GM23338 (cell line): ENCODE results near the gene UGDH. TPM values are rescaled to one million over a fixed set of nuclear protein-coding genes. Genes with fewer than 3 reads are reported as not detected.
"Not testable (repeated sequence)": the region's sequence is repeated elsewhere in the genome, so short reads cannot be mapped to it uniquely, and the experiment has no call there.

Experiments used
- ATAC-seq: fragments of 200-7000 bp; cut with Tn5 transposase; 3 replicates; pipeline ENCODE4 v1.9.1; 2020
- DNase-seq: peaks from one replicate; pipeline ENCODE4 v3.0.0-alpha.2; 2015; ENCODE audit warnings: low spot score
- H2AFZ ChIP-seq: fragments of 200-600 bp; sonication (generic); 2 replicates; pipeline ENCODE4 v1.8.0; 2016; ENCODE audit warnings: antibody characterized with exemption, mild to moderate bottlenecking, moderate library complexity
- H3F3A ChIP-seq: fragments of 200-600 bp; sonication (generic); replicated peaks from 2 replicates; pipeline ENCODE4 v1.8.0; 2017; ENCODE audit warnings: antibody characterized with exemption, mixed run types, low read depth
- H3K27ac ChIP-seq: fragments of 200-600 bp; sonication (generic); 2 replicates; pipeline ENCODE4 v1.6.1; 2016; ENCODE audit warnings: low read depth
- H3K27me3 ChIP-seq: fragments of 200-600 bp; sonication (generic); 2 replicates; pipeline ENCODE4 v1.8.0; 2016; ENCODE audit warnings: mild to moderate bottlenecking, mixed run types, moderate library complexity; ENCODE audit not compliant: insufficient read depth
- H3K36me3 ChIP-seq: fragments of 200-600 bp; sonication (generic); 2 replicates; pipeline ENCODE4 v1.8.0; 2016; ENCODE audit warnings: mild to moderate bottlenecking; ENCODE audit not compliant: insufficient read depth
- H3K4me1 ChIP-seq: fragments of 200-600 bp; sonication (generic); 2 replicates; pipeline ENCODE4 v1.8.0; 2016; ENCODE audit warnings: mild to moderate bottlenecking, moderate library complexity; ENCODE audit not compliant: insufficient read depth
- H3K4me2 ChIP-seq: fragments of 200-600 bp; sonication (generic); 2 replicates; pipeline ENCODE4 v1.7.1; 2017; ENCODE audit warnings: mixed run types
- H3K4me3 ChIP-seq: fragments of 200-600 bp; sonication (generic); 2 replicates; pipeline ENCODE4 v1.6.1; 2016; ENCODE audit warnings: mixed run types
- H3K79me2 ChIP-seq: fragments of 200-600 bp; sonication (generic); replicated peaks from 2 replicates; pipeline ENCODE4 v1.8.0; 2017; ENCODE audit warnings: mild to moderate bottlenecking; ENCODE audit not compliant: insufficient read depth
- H3K9me2 ChIP-seq: fragments of 200-600 bp; sonication (generic); 2 replicates; pipeline ENCODE4 v1.8.0; 2017; ENCODE audit not compliant: insufficient read depth
- H4K20me1 ChIP-seq: fragments of 200-600 bp; sonication (generic); replicated peaks from 2 replicates; pipeline ENCODE4 v1.8.0; 2017; ENCODE audit warnings: mild to moderate bottlenecking; ENCODE audit not compliant: insufficient read depth
- H3K27ac Mint-ChIP-seq: 2 replicates; pipeline ENCODE4 v1.8.0; 2020; ENCODE audit warnings: inconsistent platforms, mild to moderate bottlenecking, moderate library complexity, mixed read lengths
- H3K27me3 Mint-ChIP-seq: 3 replicates; pipeline ENCODE4 v1.8.0; 2022; ENCODE audit warnings: low read depth, mild to moderate bottlenecking, moderate library complexity, mixed read lengths, inconsistent platforms; ENCODE audit not compliant: insufficient read depth, poor library complexity
- H3K36me3 Mint-ChIP-seq: 3 replicates; pipeline ENCODE4 v1.8.0; 2021; ENCODE audit warnings: low read depth, mild to moderate bottlenecking, inconsistent platforms, moderate library complexity, mixed read lengths
- H3K4me1 Mint-ChIP-seq: 3 replicates; pipeline ENCODE4 v1.8.0; 2020; ENCODE audit warnings: mild to moderate bottlenecking, inconsistent platforms, mixed read lengths
- H3K4me3 Mint-ChIP-seq: 3 replicates; pipeline ENCODE4 v1.8.0; 2021; ENCODE audit warnings: moderate library complexity, mild to moderate bottlenecking, inconsistent platforms, mixed read lengths
- H3K9me3 Mint-ChIP-seq: 3 replicates; pipeline ENCODE4 v1.8.0; 2020; ENCODE audit warnings: moderate library complexity, mild to moderate bottlenecking, inconsistent platforms, mixed read lengths
- CREB1 ChIP-seq: fragments of 250-450 bp; sonication (Bioruptor Pico); IDR thresholded peaks from 2 replicates; pipeline ENCODE4 v1.5.0; 2020; ENCODE audit warnings: low read depth, mild to moderate bottlenecking, moderate library complexity
- EZH2phosphoT487 ChIP-seq: fragments of 200-600 bp; sonication (generic); IDR thresholded peaks from one replicate; pipeline ENCODE4 v1.8.1; 2018; ENCODE audit warnings: antibody characterized with exemption; ENCODE audit not compliant: unreplicated experiment
- JUNB ChIP-seq: IDR thresholded peaks from one replicate; pipeline ENCODE4 v1.6.1; 2016; ENCODE audit warnings: antibody characterized with exemption; ENCODE audit not compliant: unreplicated experiment
- POLR2AphosphoS5 ChIP-seq: IDR thresholded peaks from 2 replicates; pipeline ENCODE4 v1.6.1; 2016; ENCODE audit warnings: antibody characterized with exemption, low read depth
- polyA plus RNA-seq: library from polyadenylated mRNA; unstranded; fragments of >200 nt; fragmentation: Nextera tagmentation; extraction: Ambion mirVana; gene quantifications from 2 replicates; pipeline ENCODE4 v1.2.1, GENCODE V29; 2016
- total RNA-seq: library from RNA; depleted of rRNA; stranded (reverse); fragments of >200 nt; shearing (Covaris generic); gene quantifications from 2 replicates; pipeline ENCODE4 v1.2.3, GENCODE V29; 2014
- TF ChIP-seq, protein P1 (sequence below): IDR thresholded peaks from 2 replicates; pipeline ENCODE4 v1.6.1; 2016; ENCODE audit warnings: antibody characterized with exemption

UGDH gene
- total and polyA plus RNA-seq, 2 experiments from 2014 or later: 48.9 to 81.3 TPM

DNA sequence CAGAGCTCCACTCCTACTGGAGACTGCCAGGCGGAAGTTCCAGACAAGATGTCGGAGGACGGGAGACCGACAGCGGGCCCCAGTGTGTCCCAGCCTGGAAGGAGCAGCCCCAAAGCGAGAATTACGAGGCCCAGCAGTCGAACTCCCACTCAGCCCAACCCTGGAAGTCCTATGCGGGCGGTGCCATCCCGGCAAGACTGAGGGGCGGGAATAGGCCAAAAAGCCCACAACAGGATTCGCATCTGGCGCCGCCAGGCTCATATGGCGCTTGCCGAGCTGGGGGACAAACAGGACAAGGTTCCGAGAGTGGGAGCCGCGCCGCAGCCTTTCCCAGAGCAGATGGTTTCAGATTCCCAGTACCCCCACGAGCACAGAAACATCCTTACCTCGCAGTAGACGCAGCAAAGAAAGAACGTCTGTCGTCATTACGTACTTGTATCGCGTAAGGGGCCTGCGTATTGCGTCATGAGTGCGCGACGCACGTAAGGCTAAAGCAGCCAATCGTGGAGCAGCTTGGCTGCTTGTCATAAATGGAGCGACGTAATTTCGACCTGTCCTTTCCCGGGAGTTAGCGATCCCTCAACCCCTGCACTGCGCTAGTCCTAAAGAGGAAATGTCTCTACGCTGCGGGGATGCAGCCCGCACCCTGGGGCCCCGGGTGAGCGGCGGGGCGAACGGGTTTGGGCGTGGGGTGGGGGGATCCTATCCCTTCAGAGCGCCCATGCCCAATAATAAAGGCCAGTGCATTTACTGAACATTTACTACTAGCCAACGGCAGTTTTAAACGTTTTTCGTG lies 68.5 kb downstream of the UGDH start, which contains the start of the genes LIAS and RPL9:
Gene LIAS, plus strand, starts transcription at position 552 of the 796 bp plus-strand sequence. Its CDS starts 62 bp downstream, at position 614.
Gene RPL9, minus strand, starts transcription at position 418 of the 796 bp plus-strand sequence. CDS start 483 bp downstream, outside the sequence.
- Mint-ChIP-seq H3K9me3 (no peaks in the 10 kb centered on the region), H3K4me1 (peaks cover 16% of the 10 kb centered on the region), H3K4me3 (peak within 1 kb of the TSS; percentile 100), H3K36me3 (peaks cover 69% of the 10 kb centered on the region), H3K27ac (peak within 1 kb of the TSS; percentile 100), H3K27me3 (peaks cover 10% of the 10 kb centered on the region)
- Histone ChIP-seq H3K4me3 (peak within 1 kb of the TSS; percentile 71), H3K79me2 (peaks cover 39% of the 10 kb centered on the region), H4K20me1 (peaks cover 24% of the 10 kb centered on the region), H3K4me1 (peaks cover 18% of the 10 kb centered on the region), H3F3A (peaks cover 32% of the 10 kb centered on the region), H3K4me2 (peak within 1 kb of the TSS; percentile 92), H3K36me3 (peaks cover 54% of the 10 kb centered on the region), H3K27ac (peak within 1 kb of the TSS; percentile 93), H2AFZ (peak within 1 kb of the TSS; percentile 8; the same call in 1 of the 2 replicates), H3K9me2 (no peaks in the 10 kb centered on the region), H3K27me3 (no peaks in the 10 kb centered on the region)
- DNase-seq (peak; percentile 99), ATAC-seq (peak; percentile 94)
- TF ChIP-seq, protein P1, sequence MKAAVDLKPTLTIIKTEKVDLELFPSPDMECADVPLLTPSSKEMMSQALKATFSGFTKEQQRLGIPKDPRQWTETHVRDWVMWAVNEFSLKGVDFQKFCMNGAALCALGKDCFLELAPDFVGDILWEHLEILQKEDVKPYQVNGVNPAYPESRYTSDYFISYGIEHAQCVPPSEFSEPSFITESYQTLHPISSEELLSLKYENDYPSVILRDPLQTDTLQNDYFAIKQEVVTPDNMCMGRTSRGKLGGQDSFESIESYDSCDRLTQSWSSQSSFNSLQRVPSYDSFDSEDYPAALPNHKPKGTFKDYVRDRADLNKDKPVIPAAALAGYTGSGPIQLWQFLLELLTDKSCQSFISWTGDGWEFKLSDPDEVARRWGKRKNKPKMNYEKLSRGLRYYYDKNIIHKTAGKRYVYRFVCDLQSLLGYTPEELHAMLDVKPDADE: peak; percentile 84
- TF ChIP-seq POLR2AphosphoS5: peak; percentile 99
- no peak for TF ChIP-seq JUNB
- TF ChIP-seq CREB1 (CRISPR knock-in tag): peak; percentile 99

DNA sequence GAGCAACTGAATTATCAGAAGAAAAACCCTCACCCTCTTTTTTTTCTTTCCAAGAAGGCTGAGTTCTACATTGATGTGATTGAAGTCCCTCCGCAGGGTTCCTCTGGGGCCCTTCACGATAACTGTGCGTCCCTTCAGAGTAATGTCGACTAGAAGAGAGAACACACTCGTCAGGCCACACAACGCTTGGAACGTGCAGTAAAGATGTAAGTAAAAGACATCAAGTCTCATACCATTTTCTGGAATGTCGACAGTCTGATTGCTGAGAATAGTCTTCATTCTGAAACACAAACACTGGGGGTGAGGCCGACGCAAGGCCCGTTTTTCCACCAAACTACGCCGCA lies 69.1 kb downstream of the UGDH start:
- not testable (repeated sequence) for H3K27me3 Mint-ChIP-seq, H3K9me2 ChIP-seq, H2AFZ ChIP-seq, H3K27me3 ChIP-seq, DNase-seq, H3K9me3 Mint-ChIP-seq
- peak; percentile 9 for ATAC-seq
- peaks cover 18% of the 10 kb centered on the region for H3K4me1 ChIP-seq
- peaks cover 38% of the 10 kb centered on the region for H3F3A ChIP-seq
- Mint-ChIP-seq H3K27ac (peak overlapping the region; percentile 100), H3K36me3 (peaks cover 69% of the 10 kb centered on the region), H3K4me1 (peaks cover 20% of the 10 kb centered on the region), H3K4me3 (peak overlapping the region; percentile 100)
- peak overlapping the region; percentile 71 for H3K4me3 ChIP-seq
- peak overlapping the region; percentile 92 for H3K4me2 ChIP-seq
- H3K36me3 ChIP-seq: peaks cover 60% of the 10 kb centered on the region
- peak overlapping the region; percentile 85 for H3K27ac ChIP-seq
- H4K20me1 ChIP-seq: peaks cover 24% of the 10 kb centered on the region
- peaks cover 39% of the 10 kb centered on the region for H3K79me2 ChIP-seq

DNA sequence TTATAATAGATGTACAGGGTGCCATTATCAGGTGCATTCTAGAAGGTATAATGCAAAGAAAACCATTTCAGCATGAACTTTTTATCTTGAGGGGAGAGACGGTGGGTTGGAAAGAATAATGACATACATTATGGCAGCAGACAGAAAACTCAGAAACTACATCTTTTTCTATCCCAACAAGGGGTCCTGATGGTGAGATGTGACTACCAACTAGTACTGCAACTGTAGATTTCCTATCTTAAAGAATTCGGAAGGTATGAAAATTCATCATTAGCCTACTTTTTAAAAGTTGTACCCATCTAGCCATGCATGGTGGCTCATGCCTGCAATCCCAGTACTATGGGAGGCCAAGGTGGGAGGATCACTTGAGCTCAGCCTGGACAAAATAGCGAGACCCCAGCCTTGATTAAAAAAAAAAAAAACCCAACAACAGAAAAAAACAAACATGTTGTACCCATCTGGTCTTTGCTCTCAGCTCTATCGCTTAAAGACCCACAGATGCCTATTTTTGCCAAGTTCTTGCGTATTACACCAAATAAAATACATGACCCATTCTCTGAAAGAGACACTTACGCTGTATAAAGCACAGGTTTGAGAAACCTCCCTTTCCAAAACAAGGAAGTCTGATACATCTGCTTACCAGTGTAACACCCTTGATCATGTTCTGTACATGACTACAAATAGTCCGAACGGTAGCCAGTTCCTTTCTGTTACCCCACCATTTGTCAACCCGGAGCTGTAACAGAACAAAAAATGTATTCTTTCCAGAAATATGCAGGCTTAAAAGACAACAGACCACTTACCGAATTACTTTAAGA lies 70.1 kb downstream of the UGDH start:
- H3K36me3 ChIP-seq: peaks cover 69% of the 10 kb centered on the region
- peak overlapping the region; percentile 100 for H3K4me3 Mint-ChIP-seq
- TF ChIP-seq POLR2AphosphoS5 (0 out of 2 replicates have a peak, but pooled peaks have one; percentile 13), EZH2phosphoT487 (no peak)
- peaks cover 21% of the 10 kb centered on the region for H3K4me1 Mint-ChIP-seq
- peaks cover 47% of the 10 kb centered on the region for H3F3A ChIP-seq
- peaks cover 26% of the 10 kb centered on the region for H4K20me1 ChIP-seq
- H3K27ac Mint-ChIP-seq: peak overlapping the region; percentile 100
- H3K9me3 Mint-ChIP-seq: no peaks in the 10 kb centered on the region
- H3K27me3 Mint-ChIP-seq: peaks cover 12% of the 10 kb centered on the region
- peaks cover 39% of the 10 kb centered on the region for H3K79me2 ChIP-seq
- no peaks in the 10 kb centered on the region for H3K9me2 ChIP-seq
- peaks cover 18% of the 10 kb centered on the region for H3K4me1 ChIP-seq
- peak overlapping the region; percentile 92 for H3K4me2 ChIP-seq
- DNase-seq (no peak), ATAC-seq (no peak)
- H3K27ac ChIP-seq: peak overlapping the region; percentile 85
- H3K27me3 ChIP-seq: no peaks in the 10 kb centered on the region
- peaks cover 78% of the 10 kb centered on the region for H3K36me3 Mint-ChIP-seq
- no peak overlapping the region for H2AFZ ChIP-seq
- H3K4me3 ChIP-seq: peak overlapping the region; percentile 71
